GM13976 (cell line): ENCODE data around the gene ZFP57.

Source experiments
- DNase-seq: peaks from one replicate; pipeline ENCODE4 v3.0.0; 2012; ENCODE audit warnings: low spot score
- CTCF ChIP-seq: IDR thresholded peaks from 2 replicates; pipeline ENCODE4 v1.5.1; 2012; ENCODE audit warnings: borderline replicate concordance, mild to moderate bottlenecking; ENCODE audit not compliant: insufficient read depth; ENCODE audit errors: extremely low read depth, missing control alignments, control extremely low read depth
- in situ Hi-C: fragments of 300-500 bp; cut with MboI; formaldehyde crosslinking; loops from one replicate; pipeline ENCODE4 v1.12.0; 2022; ENCODE audit warnings: low sequenced_read_pairs, mixed read lengths, inconsistent platforms; ENCODE audit not compliant: unreplicated experiment

Gene ZFP57

GRCh38 chr6:29626948-29627754 lies 53.8 kb downstream of the ZFP57 start:
- DNase-seq, result no peak
- TF ChIP-seq CTCF, result no peak
- in situ Hi-C loops, result no loop called here

GRCh38 chr6:29625337-29625930 lies 55.5 kb downstream of the ZFP57 start:
- in situ Hi-C loops, result no loop called here
- DNase-seq, result no peak
- TF ChIP-seq CTCF, result no peak

- in situ Hi-C loops, result no loop called here
- no peak for TF ChIP-seq CTCF
- no peak for DNase-seq
These were observed 56.4 kb downstream of the ZFP57 start for GRCh38 chr6:29624520-29624961.
